Activated CD4-positive, alpha-beta T cell treated with anti-CD3 and anti-CD28 coated beads, Interleukin-2, amount 10 ng/mL, durations not matched to agents 24 days and 14 days (primary cell): ENCODE results near the gene ERMP1. TPM values are rescaled to one million over a fixed set of nuclear protein-coding genes. Genes with fewer than 3 reads are reported as not detected.

Experiments
- DNase-seq: peaks from one replicate; pipeline ENCODE4 v3.0.0; 2022
- H3K27ac Mint-ChIP-seq: one replicate; pipeline ENCODE4 v1.8.0; 2022; ENCODE audit warnings: mild to moderate bottlenecking, mixed read lengths
- H3K27me3 Mint-ChIP-seq: one replicate; pipeline ENCODE4 v1.8.0; 2022; ENCODE audit warnings: mixed read lengths
- H3K36me3 Mint-ChIP-seq: one replicate; pipeline ENCODE4 v1.8.0; 2022; ENCODE audit warnings: low read depth, mild to moderate bottlenecking, mixed read lengths
- H3K4me1 Mint-ChIP-seq: one replicate; pipeline ENCODE4 v1.8.0; 2021; ENCODE audit warnings: mixed read lengths
- H3K4me3 Mint-ChIP-seq: one replicate; pipeline ENCODE4 v1.8.0; 2022; ENCODE audit warnings: mild to moderate bottlenecking, moderate library complexity, mixed read lengths
- H3K9me3 Mint-ChIP-seq: one replicate; pipeline ENCODE4 v1.8.0; 2021; ENCODE audit warnings: mixed read lengths
- intact Hi-C: fragments of 100-400 bp; cut with micrococcal nuclease; formaldehyde crosslinking; loops from one replicate; pipeline ENCODE4 v1.15.1; 2023
- total RNA-seq: library from RNA; stranded (reverse); gene quantifications from 2 replicates; pipeline ENCODE4 v1.2.3, GENCODE V29; 2022

The ERMP1 gene
- total RNA-seq, 1 donor from 2014 or later: 17.3 TPM

GRCh38 chr9:5773324-5773999, 59.5 kb downstream of the ERMP1 start:
- H3K27ac Mint-ChIP-seq: no peak overlapping the region
- intact Hi-C loops: no loop called here
- peaks cover 3% of the 10 kb centered on the region for H3K4me1 Mint-ChIP-seq
- H3K4me3 Mint-ChIP-seq: no peak overlapping the region
- H3K27me3 Mint-ChIP-seq: no peaks in the 10 kb centered on the region
- DNase-seq: no peak
- H3K36me3 Mint-ChIP-seq: peaks cover 62% of the 10 kb centered on the region
- peaks cover 6% of the 10 kb centered on the region for H3K9me3 Mint-ChIP-seq

- no peaks in the 10 kb centered on the region for H3K27me3 Mint-ChIP-seq
- DNase-seq: no peak
- peaks cover 67% of the 10 kb centered on the region for H3K36me3 Mint-ChIP-seq
- no peak overlapping the region for H3K4me3 Mint-ChIP-seq
- H3K4me1 Mint-ChIP-seq: peaks cover 24% of the 10 kb centered on the region
- peak overlapping the region; percentile 56 for H3K27ac Mint-ChIP-seq
- intact Hi-C loops: loop anchor here (2.0 kb wide), 1 partner anchor 19 kb away; no protein-coding TSS in a partner anchor
- no peaks in the 10 kb centered on the region for H3K9me3 Mint-ChIP-seq
These were observed 64.7 kb downstream of the ERMP1 start for GRCh38 chr9:5767968-5768932.

- intact Hi-C loops: loop anchor here (2.0 to 5.0 kb wide), 2 partner anchors 69 to 137 kb away; partner anchors contain the start of genes ERMP1 and RIC1
- peaks cover 33% of the 10 kb centered on the region for H3K4me1 Mint-ChIP-seq
- peak; percentile 73 for DNase-seq
- no peaks in the 10 kb centered on the region for H3K9me3 Mint-ChIP-seq
- peaks cover 68% of the 10 kb centered on the region for H3K36me3 Mint-ChIP-seq
- H3K27ac Mint-ChIP-seq: peak overlapping the region; percentile 45
- no peak overlapping the region for H3K4me3 Mint-ChIP-seq
- H3K27me3 Mint-ChIP-seq: no peaks in the 10 kb centered on the region
These were observed 68.6 kb downstream of the ERMP1 start for GRCh38 chr9:5764130-5764868.

GRCh38 chr9:5762421-5762820, 70.5 kb downstream of the ERMP1 start:
- DNase-seq: no peak
- peaks cover 4% of the 10 kb centered on the region for H3K9me3 Mint-ChIP-seq
- no peaks in the 10 kb centered on the region for H3K27me3 Mint-ChIP-seq
- no peak overlapping the region for H3K27ac Mint-ChIP-seq
- H3K36me3 Mint-ChIP-seq: peaks cover 72% of the 10 kb centered on the region
- H3K4me3 Mint-ChIP-seq: no peak overlapping the region
- H3K4me1 Mint-ChIP-seq: peaks cover 31% of the 10 kb centered on the region
- intact Hi-C loops: loop anchor here (5.0 kb wide), 1 partner anchor 135 kb away; the partner anchor contains the start of gene RIC1

- Mint-ChIP-seq H3K36me3 (peaks cover 61% of the 10 kb centered on the region), H3K4me3 (no peak overlapping the region), H3K9me3 (peaks cover 4% of the 10 kb centered on the region), H3K27ac (peak overlapping the region; percentile 73), H3K4me1 (peaks cover 27% of the 10 kb centered on the region), H3K27me3 (no peaks in the 10 kb centered on the region)
- intact Hi-C loops: loop anchor here (5.0 kb wide), 1 partner anchor 133 kb away; the partner anchor contains the start of gene RIC1
- DNase-seq: no peak
These were observed 72.6 kb downstream of the ERMP1 start for GRCh38 chr9:5760338-5760737.

GRCh38 chr9:5756633-5757032, 76.3 kb downstream of the ERMP1 start:
- Mint-ChIP-seq H3K36me3 (peaks cover 42% of the 10 kb centered on the region), H3K27ac (no peak overlapping the region), H3K4me1 (peaks cover 15% of the 10 kb centered on the region), H3K9me3 (peaks cover 4% of the 10 kb centered on the region), H3K4me3 (no peak overlapping the region), H3K27me3 (no peaks in the 10 kb centered on the region)
- DNase-seq: no peak
- intact Hi-C loops: no loop called here

GRCh38 chr9:5750569-5750968, 82.3 kb downstream of the ERMP1 start:
- no peaks in the 10 kb centered on the region for H3K27me3 Mint-ChIP-seq

GRCh38 chr9:5749306-5749705, 83.6 kb downstream of the ERMP1 start:
- intact Hi-C loops: no loop called here
- peaks cover 7% of the 10 kb centered on the region for H3K4me1 Mint-ChIP-seq
- H3K9me3 Mint-ChIP-seq: no peaks in the 10 kb centered on the region
- H3K27me3 Mint-ChIP-seq: no peaks in the 10 kb centered on the region
- H3K27ac Mint-ChIP-seq: no peak overlapping the region
- H3K36me3 Mint-ChIP-seq: peaks cover 36% of the 10 kb centered on the region
- no peak overlapping the region for H3K4me3 Mint-ChIP-seq
- DNase-seq: no peak

More at GRCh38 chr9:5750569-5750968, 82.3 kb downstream of the ERMP1 start:
- Mint-ChIP-seq H3K9me3 (no peaks in the 10 kb centered on the region), H3K36me3 (peaks cover 30% of the 10 kb centered on the region), H3K27ac (no peak overlapping the region), H3K4me1 (peaks cover 7% of the 10 kb centered on the region), H3K4me3 (no peak overlapping the region)
- intact Hi-C loops: no loop called here
- no peak for DNase-seq

- no peak for DNase-seq
- Mint-ChIP-seq H3K4me1 (peaks cover 7% of the 10 kb centered on the region), H3K4me3 (no peak overlapping the region), H3K27me3 (no peaks in the 10 kb centered on the region), H3K27ac (no peak overlapping the region), H3K36me3 (peaks cover 40% of the 10 kb centered on the region), H3K9me3 (no peaks in the 10 kb centered on the region)
- intact Hi-C loops: no loop called here
These were observed 84.5 kb downstream of the ERMP1 start for GRCh38 chr9:5748438-5748837.

GRCh38 chr9:5743109-5743508, 89.8 kb downstream of the ERMP1 start:
- no peak for DNase-seq
- Mint-ChIP-seq H3K27me3 (no peaks in the 10 kb centered on the region), H3K36me3 (peaks cover 57% of the 10 kb centered on the region), H3K4me3 (no peak overlapping the region), H3K27ac (no peak overlapping the region), H3K4me1 (no peaks in the 10 kb centered on the region), H3K9me3 (no peaks in the 10 kb centered on the region)
- intact Hi-C loops: no loop called here

GRCh38 chr9:5736563-5737346, 96.2 kb downstream of the ERMP1 start:
- intact Hi-C loops: no loop called here
- H3K27ac Mint-ChIP-seq: no peak overlapping the region
- H3K36me3 Mint-ChIP-seq: peaks cover 34% of the 10 kb centered on the region

GRCh38 chr9:5735072-5735471, 97.8 kb downstream of the ERMP1 start:
- peaks cover 23% of the 10 kb centered on the region for H3K36me3 Mint-ChIP-seq
- no peak overlapping the region for H3K27ac Mint-ChIP-seq
- H3K4me1 Mint-ChIP-seq: no peaks in the 10 kb centered on the region

More at GRCh38 chr9:5736563-5737346, 96.2 kb downstream of the ERMP1 start:
- Mint-ChIP-seq H3K9me3 (no peaks in the 10 kb centered on the region), H3K4me3 (no peak overlapping the region), H3K27me3 (no peaks in the 10 kb centered on the region), H3K4me1 (no peaks in the 10 kb centered on the region)
- no peak for DNase-seq

More at GRCh38 chr9:5735072-5735471, 97.8 kb downstream of the ERMP1 start:
- Mint-ChIP-seq H3K4me3 (no peak overlapping the region), H3K27me3 (no peaks in the 10 kb centered on the region), H3K9me3 (no peaks in the 10 kb centered on the region)
- DNase-seq: no peak
- intact Hi-C loops: no loop called here
